ENCODE results near the gene HIVEP1.

GRCh38 chr6:12024216-12024615 is 12.1 kb downstream of the HIVEP1 start:
- TF ChIP-seq, protein P1, sequence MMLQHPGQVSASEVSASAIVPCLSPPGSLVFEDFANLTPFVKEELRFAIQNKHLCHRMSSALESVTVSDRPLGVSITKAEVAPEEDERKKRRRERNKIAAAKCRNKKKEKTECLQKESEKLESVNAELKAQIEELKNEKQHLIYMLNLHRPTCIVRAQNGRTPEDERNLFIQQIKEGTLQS (CRISPR knock-in tag; conservative IDR thresholded peaks at IDR 0.05), result no peak
- TF ChIP-seq, protein P2, sequence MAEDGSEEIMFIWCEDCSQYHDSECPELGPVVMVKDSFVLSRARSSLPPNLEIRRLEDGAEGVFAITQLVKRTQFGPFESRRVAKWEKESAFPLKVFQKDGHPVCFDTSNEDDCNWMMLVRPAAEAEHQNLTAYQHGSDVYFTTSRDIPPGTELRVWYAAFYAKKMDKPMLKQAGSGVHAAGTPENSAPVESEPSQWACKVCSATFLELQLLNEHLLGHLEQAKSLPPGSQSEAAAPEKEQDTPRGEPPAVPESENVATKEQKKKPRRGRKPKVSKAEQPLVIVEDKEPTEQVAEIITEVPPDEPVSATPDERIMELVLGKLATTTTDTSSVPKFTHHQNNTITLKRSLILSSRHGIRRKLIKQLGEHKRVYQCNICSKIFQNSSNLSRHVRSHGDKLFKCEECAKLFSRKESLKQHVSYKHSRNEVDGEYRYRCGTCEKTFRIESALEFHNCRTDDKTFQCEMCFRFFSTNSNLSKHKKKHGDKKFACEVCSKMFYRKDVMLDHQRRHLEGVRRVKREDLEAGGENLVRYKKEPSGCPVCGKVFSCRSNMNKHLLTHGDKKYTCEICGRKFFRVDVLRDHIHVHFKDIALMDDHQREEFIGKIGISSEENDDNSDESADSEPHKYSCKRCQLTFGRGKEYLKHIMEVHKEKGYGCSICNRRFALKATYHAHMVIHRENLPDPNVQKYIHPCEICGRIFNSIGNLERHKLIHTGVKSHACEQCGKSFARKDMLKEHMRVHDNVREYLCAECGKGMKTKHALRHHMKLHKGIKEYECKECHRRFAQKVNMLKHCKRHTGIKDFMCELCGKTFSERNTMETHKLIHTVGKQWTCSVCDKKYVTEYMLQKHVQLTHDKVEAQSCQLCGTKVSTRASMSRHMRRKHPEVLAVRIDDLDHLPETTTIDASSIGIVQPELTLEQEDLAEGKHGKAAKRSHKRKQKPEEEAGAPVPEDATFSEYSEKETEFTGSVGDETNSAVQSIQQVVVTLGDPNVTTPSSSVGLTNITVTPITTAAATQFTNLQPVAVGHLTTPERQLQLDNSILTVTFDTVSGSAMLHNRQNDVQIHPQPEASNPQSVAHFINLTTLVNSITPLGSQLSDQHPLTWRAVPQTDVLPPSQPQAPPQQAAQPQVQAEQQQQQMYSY (CRISPR knock-in tag; IDR thresholded peaks at IDR 0.05), result no peak
- TF ChIP-seq CREM (CRISPR knock-in tag; IDR thresholded peaks at IDR 0.05), result no peak
- no peak for TF ChIP-seq E2F5 (CRISPR knock-in tag; IDR thresholded peaks at IDR 0.05)
- no peak for TF ChIP-seq NR1H2 (CRISPR knock-in tag; IDR thresholded peaks at IDR 0.05)
- TF ChIP-seq CTCF (IDR thresholded peaks at IDR 0.05), result no peak
- no peak for TF ChIP-seq TCF7 (CRISPR knock-in tag; IDR thresholded peaks at IDR 0.05; ENCODE audit: low read depth)
- no peak for TF ChIP-seq ESRRA (CRISPR knock-in tag; IDR thresholded peaks at IDR 0.05; ENCODE audit: borderline replicate concordance)
- TF ChIP-seq, protein P3, sequence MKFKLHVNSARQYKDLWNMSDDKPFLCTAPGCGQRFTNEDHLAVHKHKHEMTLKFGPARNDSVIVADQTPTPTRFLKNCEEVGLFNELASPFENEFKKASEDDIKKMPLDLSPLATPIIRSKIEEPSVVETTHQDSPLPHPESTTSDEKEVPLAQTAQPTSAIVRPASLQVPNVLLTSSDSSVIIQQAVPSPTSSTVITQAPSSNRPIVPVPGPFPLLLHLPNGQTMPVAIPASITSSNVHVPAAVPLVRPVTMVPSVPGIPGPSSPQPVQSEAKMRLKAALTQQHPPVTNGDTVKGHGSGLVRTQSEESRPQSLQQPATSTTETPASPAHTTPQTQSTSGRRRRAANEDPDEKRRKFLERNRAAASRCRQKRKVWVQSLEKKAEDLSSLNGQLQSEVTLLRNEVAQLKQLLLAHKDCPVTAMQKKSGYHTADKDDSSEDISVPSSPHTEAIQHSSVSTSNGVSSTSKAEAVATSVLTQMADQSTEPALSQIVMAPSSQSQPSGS (CRISPR knock-in tag; IDR thresholded peaks at IDR 0.05; ENCODE audit: borderline replicate concordance, low read depth), result no peak
- no peak for TF ChIP-seq JAZF1 (CRISPR knock-in tag; IDR thresholded peaks at IDR 0.05)
- TF ChIP-seq, protein P4, sequence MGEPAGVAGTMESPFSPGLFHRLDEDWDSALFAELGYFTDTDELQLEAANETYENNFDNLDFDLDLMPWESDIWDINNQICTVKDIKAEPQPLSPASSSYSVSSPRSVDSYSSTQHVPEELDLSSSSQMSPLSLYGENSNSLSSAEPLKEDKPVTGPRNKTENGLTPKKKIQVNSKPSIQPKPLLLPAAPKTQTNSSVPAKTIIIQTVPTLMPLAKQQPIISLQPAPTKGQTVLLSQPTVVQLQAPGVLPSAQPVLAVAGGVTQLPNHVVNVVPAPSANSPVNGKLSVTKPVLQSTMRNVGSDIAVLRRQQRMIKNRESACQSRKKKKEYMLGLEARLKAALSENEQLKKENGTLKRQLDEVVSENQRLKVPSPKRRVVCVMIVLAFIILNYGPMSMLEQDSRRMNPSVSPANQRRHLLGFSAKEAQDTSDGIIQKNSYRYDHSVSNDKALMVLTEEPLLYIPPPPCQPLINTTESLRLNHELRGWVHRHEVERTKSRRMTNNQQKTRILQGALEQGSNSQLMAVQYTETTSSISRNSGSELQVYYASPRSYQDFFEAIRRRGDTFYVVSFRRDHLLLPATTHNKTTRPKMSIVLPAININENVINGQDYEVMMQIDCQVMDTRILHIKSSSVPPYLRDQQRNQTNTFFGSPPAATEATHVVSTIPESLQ (CRISPR knock-in tag; IDR thresholded peaks at IDR 0.05), result no peak

Measured in WTC11 (cell line).